OCI-LY1 (cell line): Measurements from ENCODE around the gene ALDOA.

Experiments
- H2AFZ ChIP-seq: fragments of 200-600 bp; sonication (generic), shearing (Covaris generic); 2 replicates; pipeline ENCODE4 v1.6.0; 2014; ENCODE audit warnings: antibody characterized with exemption, mild to moderate bottlenecking, low read length
- H3F3A ChIP-seq: fragments of 200-600 bp; sonication (generic), shearing (Covaris generic); 2 replicates; pipeline ENCODE4 v1.6.0; 2014; ENCODE audit warnings: mild to moderate bottlenecking, antibody characterized with exemption, low read length, moderate library complexity; ENCODE audit not compliant: insufficient read depth
- H3K27ac ChIP-seq: fragments of 200-600 bp; sonication (generic); 2 replicates; pipeline ENCODE4 v1.5.1; 2014; ENCODE audit warnings: low read length, mixed run types, mild to moderate bottlenecking, low read depth; ENCODE audit not compliant: poor library complexity, severe bottlenecking
- H3K27me3 ChIP-seq: fragments of 200-600 bp; sonication (generic); 2 replicates; pipeline ENCODE4 v1.6.0; 2014; ENCODE audit warnings: antibody characterized with exemption, mild to moderate bottlenecking, low read length, moderate library complexity; ENCODE audit not compliant: insufficient read depth
- H3K36me3 ChIP-seq: fragments of 200-600 bp; sonication (generic); 2 replicates; pipeline ENCODE4 v1.6.1; 2014; ENCODE audit warnings: mild to moderate bottlenecking, antibody characterized with exemption, low read length, moderate library complexity, mixed read lengths; ENCODE audit not compliant: insufficient read depth
- H3K4me1 ChIP-seq: fragments of 200-600 bp; sonication (generic); 2 replicates; pipeline ENCODE4 v1.5.1; 2014; ENCODE audit warnings: mild to moderate bottlenecking, low read length, moderate library complexity; ENCODE audit not compliant: insufficient read depth, severe bottlenecking
- H3K4me2 ChIP-seq: fragments of 200-600 bp; sonication (generic), shearing (Covaris generic); 2 replicates; pipeline ENCODE4 v1.6.1; 2014; ENCODE audit warnings: low read length
- H3K4me3 ChIP-seq: fragments of 200-600 bp; sonication (generic); 2 replicates; pipeline ENCODE4 v1.5.1; 2014; ENCODE audit warnings: low read length, low read depth, mild to moderate bottlenecking, mixed read lengths; ENCODE audit not compliant: poor library complexity, severe bottlenecking
- H3K79me2 ChIP-seq: fragments of 200-600 bp; shearing (Covaris generic); 2 replicates; pipeline ENCODE4 v1.6.1; 2016; ENCODE audit warnings: mixed run types, low read length, mixed read lengths; ENCODE audit not compliant: insufficient read depth
- H3K9ac ChIP-seq: fragments of 200-600 bp; sonication (generic), shearing (Covaris generic); 2 replicates; pipeline ENCODE4 v1.6.1; 2014; ENCODE audit warnings: mild to moderate bottlenecking, low read length, mixed read lengths
- H3K9me2 ChIP-seq: fragments of 200-600 bp; sonication (generic), shearing (Covaris generic); 2 replicates; pipeline ENCODE4 v1.6.1; 2014; ENCODE audit warnings: low read depth, mild to moderate bottlenecking, low read length, mixed read lengths
- H3K9me3 ChIP-seq: fragments of 200-600 bp; shearing (Covaris generic); 2 replicates; pipeline ENCODE4 v1.6.1; 2014; ENCODE audit warnings: low read length, mixed read lengths
- H4K20me1 ChIP-seq: fragments of 200-600 bp; sonication (generic), shearing (Covaris generic); 2 replicates; pipeline ENCODE4 v1.6.0; 2016; ENCODE audit warnings: mild to moderate bottlenecking, low read length; ENCODE audit not compliant: insufficient read depth
- CTCF ChIP-seq: fragments of 200-600 bp; sonication (generic), shearing (Covaris generic); IDR thresholded peaks from 2 replicates; pipeline ENCODE4 v1.5.1; 2017; ENCODE audit warnings: mild to moderate bottlenecking, antibody characterized with exemption, low read length, moderate library complexity, mixed read lengths
- EZH2 ChIP-seq: fragments of 200-600 bp; sonication (generic), shearing (Covaris generic); IDR thresholded peaks from 2 replicates; pipeline ENCODE4 v1.8.0; 2017; ENCODE audit warnings: borderline replicate concordance, mixed run types, mild to moderate bottlenecking, antibody characterized with exemption, low read length, moderate library complexity, mixed read lengths

The ALDOA gene

GRCh38 chr16:30085247-30085646 is 19.7 kb downstream of the ALDOA start:
- H3K9ac ChIP-seq, result no peak overlapping the region
- TF ChIP-seq EZH2 (no peak), CTCF (no peak)

GRCh38 chr16:30085820-30086219 is 20.3 kb downstream of the ALDOA start:
- Histone ChIP-seq H3K9ac (no peak overlapping the region), H3K27ac (no peak overlapping the region), H3F3A (no peaks in the 10 kb centered on the region), H3K4me3 (no peak overlapping the region), H3K4me1 (peaks cover 11% of the 10 kb centered on the region), H3K36me3 (peaks cover 47% of the 10 kb centered on the region), H4K20me1 (no peaks in the 10 kb centered on the region), H3K79me2 (no peaks in the 10 kb centered on the region), H3K9me3 (no peaks in the 10 kb centered on the region), H2AFZ (no peak overlapping the region), H3K27me3 (no peaks in the 10 kb centered on the region), H3K4me2 (no peak overlapping the region), H3K9me2 (no peaks in the 10 kb centered on the region)
- no peak for TF ChIP-seq EZH2
- no peak for TF ChIP-seq CTCF

More at GRCh38 chr16:30085247-30085646, 19.7 kb downstream of the ALDOA start:
- Histone ChIP-seq H3K4me3 (no peak overlapping the region), H3K9me3 (no peaks in the 10 kb centered on the region), H3K4me1 (peaks cover 6% of the 10 kb centered on the region), H3K27ac (no peak overlapping the region), H3F3A (no peaks in the 10 kb centered on the region), H3K79me2 (no peaks in the 10 kb centered on the region), H2AFZ (no peak overlapping the region), H3K36me3 (peaks cover 52% of the 10 kb centered on the region), H3K27me3 (no peaks in the 10 kb centered on the region), H3K9me2 (no peaks in the 10 kb centered on the region), H4K20me1 (no peaks in the 10 kb centered on the region), H3K4me2 (no peak overlapping the region)

- Histone ChIP-seq H3K27me3 (no peaks in the 10 kb centered on the region), H3K36me3 (peaks cover 40% of the 10 kb centered on the region), H3K9ac (no peak overlapping the region), H3K4me3 (no peak overlapping the region), H3K27ac (no peak overlapping the region), H3K4me1 (peaks cover 18% of the 10 kb centered on the region), H3F3A (no peaks in the 10 kb centered on the region), H3K9me3 (no peaks in the 10 kb centered on the region), H3K9me2 (no peaks in the 10 kb centered on the region), H4K20me1 (no peaks in the 10 kb centered on the region), H3K79me2 (no peaks in the 10 kb centered on the region), H2AFZ (no peak overlapping the region), H3K4me2 (no peak overlapping the region)
- TF ChIP-seq EZH2 (no peak), CTCF (no peak)
Measured at GRCh38 chr16:30086291-30087140, 21.0 kb downstream of the ALDOA start.
